Effector CD4-positive, alpha-beta T cell (primary cell): ENCODE results near the gene CCDC51.
"Not testable (repeated sequence)": the region's sequence is repeated elsewhere in the genome, so short reads cannot be mapped to it uniquely, and the experiment has no call there.

Experiments
- DNase-seq: peaks from one replicate; pipeline ENCODE4 v3.0.0-alpha.2; 2020

The CCDC51 gene

GRCh38 chr3:48404440-48405342 is 35.2 kb downstream of the CCDC51 start:
- no peak for DNase-seq

GRCh38 chr3:48403533-48404439 is 36.1 kb downstream of the CCDC51 start:
- no peak for DNase-seq

- DNase-seq, result no peak
Measured at GRCh38 chr3:48402907-48403306, 37.0 kb downstream of the CCDC51 start.

- no peak for DNase-seq
Measured at GRCh38 chr3:48402281-48402732, 37.6 kb downstream of the CCDC51 start.

GRCh38 chr3:48401434-48401901 is 38.5 kb downstream of the CCDC51 start:
- not testable (repeated sequence) for DNase-seq

- peak; percentile 55 for DNase-seq
Measured at GRCh38 chr3:48400824-48401433, 39.0 kb downstream of the CCDC51 start.

GRCh38 chr3:48399387-48400172 is 40.3 kb downstream of the CCDC51 start:
- DNase-seq, result no peak

- no peak for DNase-seq
Measured at GRCh38 chr3:48398701-48399386, 41.1 kb downstream of the CCDC51 start.

GRCh38 chr3:48397767-48398681 is 41.9 kb downstream of the CCDC51 start:
- DNase-seq, result no peak

GRCh38 chr3:48395714-48396113 is 44.2 kb downstream of the CCDC51 start:
- no peak for DNase-seq

GRCh38 chr3:48394391-48394790 is 45.5 kb downstream of the CCDC51 start:
- DNase-seq, result no peak

GRCh38 chr3:48388966-48389365 is 51.0 kb downstream of the CCDC51 start:
- no peak for DNase-seq

GRCh38 chr3:48387634-48388033 is 52.3 kb downstream of the CCDC51 start:
- DNase-seq, result no peak
